ENCODE measurements around the gene NDST4.

Gene NDST4

DNA sequence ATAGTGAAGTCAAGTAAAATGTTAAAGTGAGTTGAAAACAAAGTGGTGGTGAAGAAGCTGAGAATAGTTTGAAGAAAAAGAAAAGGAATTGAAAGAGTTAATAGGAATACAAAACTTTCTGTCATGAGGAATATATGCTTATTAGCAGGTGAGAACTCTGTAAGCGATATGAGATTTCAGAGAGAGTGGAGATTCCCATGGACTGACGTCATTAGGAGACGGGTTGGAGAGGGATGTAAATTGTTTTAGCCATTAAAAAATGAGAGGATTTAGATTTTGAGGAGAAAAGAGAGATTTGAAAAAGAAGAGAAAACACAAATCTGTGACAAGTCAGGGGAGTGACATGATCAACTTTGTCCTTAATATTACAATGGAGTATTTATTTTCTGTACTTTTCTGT is 11.7 kb downstream of the NDST4 start:
- no peaks in the 10 kb centered on the region for H3K9me3 Mint-ChIP-seq
- no peak overlapping the region for H3K27ac Mint-ChIP-seq
- TF ChIP-seq, protein P1, sequence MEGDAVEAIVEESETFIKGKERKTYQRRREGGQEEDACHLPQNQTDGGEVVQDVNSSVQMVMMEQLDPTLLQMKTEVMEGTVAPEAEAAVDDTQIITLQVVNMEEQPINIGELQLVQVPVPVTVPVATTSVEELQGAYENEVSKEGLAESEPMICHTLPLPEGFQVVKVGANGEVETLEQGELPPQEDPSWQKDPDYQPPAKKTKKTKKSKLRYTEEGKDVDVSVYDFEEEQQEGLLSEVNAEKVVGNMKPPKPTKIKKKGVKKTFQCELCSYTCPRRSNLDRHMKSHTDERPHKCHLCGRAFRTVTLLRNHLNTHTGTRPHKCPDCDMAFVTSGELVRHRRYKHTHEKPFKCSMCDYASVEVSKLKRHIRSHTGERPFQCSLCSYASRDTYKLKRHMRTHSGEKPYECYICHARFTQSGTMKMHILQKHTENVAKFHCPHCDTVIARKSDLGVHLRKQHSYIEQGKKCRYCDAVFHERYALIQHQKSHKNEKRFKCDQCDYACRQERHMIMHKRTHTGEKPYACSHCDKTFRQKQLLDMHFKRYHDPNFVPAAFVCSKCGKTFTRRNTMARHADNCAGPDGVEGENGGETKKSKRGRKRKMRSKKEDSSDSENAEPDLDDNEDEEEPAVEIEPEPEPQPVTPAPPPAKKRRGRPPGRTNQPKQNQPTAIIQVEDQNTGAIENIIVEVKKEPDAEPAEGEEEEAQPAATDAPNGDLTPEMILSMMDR (IDR thresholded peaks at IDR 0.05; ENCODE audit: unreplicated experiment in 3 of 3) = no peak
- no peaks in the 10 kb centered on the region for H3K36me3 Mint-ChIP-seq (ENCODE audit: low read depth)
- no peaks in the 10 kb centered on the region for H3K4me1 Mint-ChIP-seq
- H3K27me3 Mint-ChIP-seq (ENCODE audit: low read depth) = no peaks in the 10 kb centered on the region
- no peak overlapping the region for H3K4me3 Mint-ChIP-seq

DNA sequence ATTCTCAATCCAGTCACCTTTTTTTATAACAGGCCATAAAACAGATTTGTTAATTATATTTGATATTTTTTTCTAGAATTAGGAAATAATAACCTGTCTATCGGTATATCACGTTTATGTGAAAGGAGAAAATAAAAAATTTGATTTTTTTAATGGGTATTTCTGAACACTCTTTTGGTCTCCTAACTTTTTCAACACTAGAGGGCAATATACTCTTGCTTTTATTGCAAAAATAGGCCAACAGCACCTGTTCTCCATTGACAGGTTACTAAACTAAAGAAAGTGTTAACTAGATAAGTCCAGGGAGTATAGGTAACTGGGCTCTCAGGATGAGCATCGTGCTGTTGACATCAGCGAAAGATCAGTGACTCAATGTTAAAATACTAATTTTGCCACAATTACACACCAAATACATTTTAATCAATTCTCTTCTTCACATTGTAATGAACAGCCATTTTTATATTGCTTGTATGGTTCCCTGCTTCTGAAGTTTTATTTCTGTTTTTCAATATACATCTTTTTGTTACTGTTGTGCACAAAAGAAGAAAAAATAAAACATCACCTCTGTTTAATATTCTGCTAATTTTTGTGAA is 22.8 kb downstream of the NDST4 start:
- no peaks in the 10 kb centered on the region for H3K4me1 Mint-ChIP-seq
- no peaks in the 10 kb centered on the region for H3K36me3 Mint-ChIP-seq (ENCODE audit: low read depth)
- H3K27ac Mint-ChIP-seq = no peak overlapping the region
- TF ChIP-seq, protein P1 (IDR thresholded peaks at IDR 0.05; ENCODE audit: unreplicated experiment in 3 of 3) = peak; percentile 70 to 81 (median 75)
- H3K27me3 Mint-ChIP-seq (ENCODE audit: low read depth) = no peaks in the 10 kb centered on the region
- no peaks in the 10 kb centered on the region for H3K9me3 Mint-ChIP-seq
- H3K4me3 Mint-ChIP-seq = no peak overlapping the region

DNA sequence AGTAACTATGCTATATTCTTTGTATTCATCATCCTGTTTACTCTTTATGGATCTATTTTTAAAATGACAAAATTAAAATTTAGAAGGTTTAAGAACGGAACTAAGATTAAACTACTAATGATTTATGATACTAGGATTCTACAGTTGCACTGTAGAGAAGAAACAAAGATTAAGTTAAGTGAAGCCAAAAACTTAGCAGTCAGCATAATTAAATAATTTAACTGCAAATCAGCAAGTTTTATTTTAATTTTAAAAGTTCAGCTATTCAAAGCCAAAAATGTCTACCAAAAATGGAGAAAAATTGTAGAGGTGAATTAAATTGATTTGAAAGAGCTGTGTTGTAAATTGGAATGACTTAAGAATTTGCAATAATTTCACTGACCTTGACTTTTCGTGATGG is 30.8 kb downstream of the NDST4 start:
- no peak overlapping the region for H3K27ac Mint-ChIP-seq
- no peaks in the 10 kb centered on the region for H3K4me1 Mint-ChIP-seq
- peaks cover 10% of the 10 kb centered on the region for H3K9me3 Mint-ChIP-seq
- peaks cover 4% of the 10 kb centered on the region for H3K36me3 Mint-ChIP-seq (ENCODE audit: low read depth)
- H3K27me3 Mint-ChIP-seq (ENCODE audit: low read depth) = no peaks in the 10 kb centered on the region
- H3K4me3 Mint-ChIP-seq = no peak overlapping the region
- TF ChIP-seq, protein P1 (IDR thresholded peaks at IDR 0.05; ENCODE audit: unreplicated experiment in 3 of 3) = no peak

DNA sequence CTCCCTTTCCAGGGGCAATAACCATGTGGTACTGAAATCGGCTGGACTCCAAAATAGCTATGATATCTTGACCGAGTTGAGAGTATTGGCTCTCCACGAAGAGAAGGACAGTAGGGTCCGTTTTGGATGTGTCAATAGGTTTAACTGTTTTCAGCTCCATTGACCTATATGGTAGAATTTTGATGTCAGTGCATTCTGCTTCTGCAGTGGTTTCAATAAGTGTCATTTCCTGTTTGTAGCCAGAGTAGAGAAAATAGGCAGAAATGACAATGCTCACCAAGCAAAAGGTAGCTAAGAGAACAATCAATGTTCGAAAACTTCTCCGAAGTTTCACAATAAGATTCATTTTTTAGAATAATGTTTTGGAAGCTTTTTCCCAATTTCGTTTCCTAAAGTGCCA is 36.7 kb downstream of the NDST4 start:
- Mint-ChIP-seq H3K27me3 (ENCODE audit: low read depth) (no peaks in the 10 kb centered on the region), H3K4me3 (no peak overlapping the region), H3K9me3 (no peaks in the 10 kb centered on the region), H3K36me3 (ENCODE audit: low read depth) (no peaks in the 10 kb centered on the region), H3K27ac (no peak overlapping the region), H3K4me1 (no peaks in the 10 kb centered on the region)
- TF ChIP-seq, protein P1 (IDR thresholded peaks at IDR 0.05; ENCODE audit: unreplicated experiment in 3 of 3) = no peak

DNA sequence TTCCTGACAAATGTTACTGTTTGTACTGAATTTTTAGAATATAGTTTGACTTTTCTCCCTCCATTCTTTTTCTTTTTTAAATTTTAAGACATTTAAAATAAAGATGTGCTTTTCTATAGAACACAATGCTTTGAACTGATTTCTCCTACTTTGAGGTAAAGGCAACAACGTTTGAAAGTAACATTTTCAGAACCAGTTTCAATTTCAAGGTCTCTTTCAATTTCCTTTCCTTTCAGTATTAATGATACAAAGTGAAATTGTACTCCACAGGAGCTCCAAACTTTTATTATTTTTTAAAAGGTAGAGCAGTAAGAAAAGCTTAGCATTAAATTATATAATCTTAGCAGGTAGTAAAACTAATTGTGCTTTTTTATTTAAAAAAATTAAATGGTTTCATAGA is 54.9 kb downstream of the NDST4 start:
- TF ChIP-seq, protein P1 (IDR thresholded peaks at IDR 0.05; ENCODE audit: unreplicated experiment in 3 of 3) = no peak
- Mint-ChIP-seq H3K9me3 (no peaks in the 10 kb centered on the region), H3K27me3 (ENCODE audit: low read depth) (no peaks in the 10 kb centered on the region), H3K4me1 (no peaks in the 10 kb centered on the region), H3K36me3 (ENCODE audit: low read depth) (no peaks in the 10 kb centered on the region), H3K4me3 (no peak overlapping the region), H3K27ac (no peak overlapping the region)

DNA sequence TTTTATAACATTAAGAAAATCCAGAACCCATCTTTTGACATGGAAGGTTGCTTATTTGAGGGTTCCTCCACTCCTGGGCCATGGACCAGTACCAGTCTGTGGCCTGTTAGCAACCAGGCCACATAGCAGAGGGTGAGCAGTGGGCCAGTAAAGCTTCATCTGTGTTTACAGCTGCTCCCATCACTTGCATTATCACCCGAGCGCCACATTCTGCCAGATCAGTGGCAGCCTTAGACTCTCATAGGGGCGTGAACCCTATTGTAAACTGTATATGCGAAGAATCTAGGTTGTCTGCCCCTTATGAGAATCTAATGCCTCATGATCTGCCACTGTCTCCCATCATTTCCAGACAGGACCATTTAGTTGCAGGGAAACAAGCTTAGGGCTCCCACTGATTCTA is 58.6 kb downstream of the NDST4 start:
- no peak overlapping the region for H3K4me3 Mint-ChIP-seq
- no peaks in the 10 kb centered on the region for H3K4me1 Mint-ChIP-seq
- H3K36me3 Mint-ChIP-seq (ENCODE audit: low read depth) = no peaks in the 10 kb centered on the region
- TF ChIP-seq, protein P1 (IDR thresholded peaks at IDR 0.05; ENCODE audit: unreplicated experiment in 3 of 3) = no peak
- no peaks in the 10 kb centered on the region for H3K27me3 Mint-ChIP-seq (ENCODE audit: low read depth)
- H3K9me3 Mint-ChIP-seq = no peaks in the 10 kb centered on the region
- no peak overlapping the region for H3K27ac Mint-ChIP-seq

Data from nephron (organoid).